ENCODE data around the gene DCTN4. TPM values are rescaled to one million over a fixed set of nuclear protein-coding genes. Genes with fewer than 3 reads are reported as not detected.
A peak's percentile ranks its signal among the peaks of the same experiment; 100 is the strongest.

Gene DCTN4
- total RNA-seq, 1 experiment from 2014 or later = 43.9 TPM

- TF ChIP-seq STAT6 (CRISPR knock-in tag; conservative IDR thresholded peaks at IDR 0.05; ENCODE audit: low read depth) = no peak
- no peak for TF ChIP-seq ZNF425 (CRISPR knock-in tag; conservative IDR thresholded peaks at IDR 0.05)
- peak; percentile 66; the same call in 1 of the 2 replicates for TF ChIP-seq E2F5 (CRISPR knock-in tag; IDR thresholded peaks at IDR 0.05)
- no peak for TF ChIP-seq ARID4B (CRISPR knock-in tag; IDR thresholded peaks at IDR 0.05; ENCODE audit: borderline replicate concordance)
- TF ChIP-seq ZMAT4 (CRISPR knock-in tag; IDR thresholded peaks at IDR 0.05) = no peak
- TF ChIP-seq SMAD3 (CRISPR knock-in tag; IDR thresholded peaks at IDR 0.05; ENCODE audit: borderline replicate concordance) = peak; percentile 46
- no peak for TF ChIP-seq SOX15 (CRISPR knock-in tag; IDR thresholded peaks at IDR 0.05)
- no peak for TF ChIP-seq CBFB (CRISPR knock-in tag; IDR thresholded peaks at IDR 0.05; ENCODE audit: low read depth)
- TF ChIP-seq TP53 (CRISPR knock-in tag; IDR thresholded peaks at IDR 0.05) = no peak
- TF ChIP-seq USF2 (CRISPR knock-in tag; IDR thresholded peaks at IDR 0.05) = no peak
- no peak for TF ChIP-seq OVOL2 (CRISPR knock-in tag; IDR thresholded peaks at IDR 0.05; ENCODE audit: borderline replicate concordance)
- no peak for TF ChIP-seq PRRX2 (CRISPR knock-in tag; IDR thresholded peaks at IDR 0.05)
- no peak for TF ChIP-seq E2F4 (CRISPR knock-in tag; IDR thresholded peaks at IDR 0.05; ENCODE audit: borderline replicate concordance, low read depth)
- no peak for TF ChIP-seq ZNF671 (CRISPR knock-in tag; IDR thresholded peaks at IDR 0.05)
- no peak for TF ChIP-seq PRDM15 (CRISPR knock-in tag; IDR thresholded peaks at IDR 0.05)
- TF ChIP-seq ATF6 (CRISPR knock-in tag; IDR thresholded peaks at IDR 0.05) = no peak
- TF ChIP-seq CREM (CRISPR knock-in tag; IDR thresholded peaks at IDR 0.05) = peak; percentile 95
- TF ChIP-seq ZNF423 (CRISPR knock-in tag; IDR thresholded peaks at IDR 0.05) = no peak
These were observed 58.0 kb downstream of the DCTN4 start, which contains the start of gene RBM22 (continued) for GRCh38 chr5:150700594-150701377.

Data from WTC11 (cell line).